Spleen (tissue), 7 donors: Measurements from ENCODE around the gene YTHDC1.

Experiments
- POLR2A ChIP-seq, 3 donors: fragments of 450-650 bp; IDR thresholded peaks; one replicate each; pipeline ENCODE4 v1.5.1; 2017; ENCODE audit warnings: antibody characterized with exemption in 3 of 3, mild to moderate bottlenecking in 1 of 3
- POLR2AphosphoS5 ChIP-seq, 3 donors: sonication (generic); formaldehyde crosslinking; IDR thresholded peaks; one replicate each; pipeline ENCODE4 v1.5.1; 2017; ENCODE audit warnings: antibody characterized with exemption in 3 of 3
- TF ChIP-seq, protein P1 (sequence below), 11 experiments: fragments of 200-600 bp in 7 of 11; fragments of 450-650 bp in 4 of 11; sonication (generic) in 4 of 11; IDR thresholded peaks in 8 of 11; conservative IDR thresholded peaks in 3 of 11; 1 replicate in 7 of 11; 2 replicates in 4 of 11; pipeline versions ENCODE4 v1.4.0 to v1.8.0; 2016 to 2021; ENCODE audit warnings: antibody characterized with exemption in 11 of 11, inconsistent platforms in 4 of 11, mild to moderate bottlenecking in 1 of 11
- donor health status: DM: no; HTN: no; CAD: no; lungs with moderate emphysema.
- donor health status: DM: no; HTN: no; CAD: no.
- donor health status: DM: no; HTN: no; CAD: no.

DNA sequence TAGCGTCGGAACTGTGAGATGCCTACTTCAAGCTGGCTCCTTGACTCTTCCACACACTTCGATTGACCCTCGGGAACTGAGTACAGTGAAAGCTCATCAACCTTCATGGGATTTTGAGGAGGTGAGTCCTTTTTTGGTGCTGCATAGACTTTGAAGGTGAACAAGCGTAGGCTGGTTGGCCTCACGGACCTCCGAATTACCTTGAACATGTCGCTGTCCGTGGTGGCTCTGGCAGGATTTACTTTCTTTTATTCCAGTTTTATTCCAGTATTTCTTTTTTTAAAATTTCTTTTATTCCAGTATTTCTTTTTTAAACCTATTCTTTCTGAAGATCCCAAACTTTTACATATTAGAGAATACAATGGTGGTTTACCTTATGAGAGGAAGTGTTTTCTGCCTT is 45.2 kb downstream of the YTHDC1 start:
- TF ChIP-seq, protein P1, sequence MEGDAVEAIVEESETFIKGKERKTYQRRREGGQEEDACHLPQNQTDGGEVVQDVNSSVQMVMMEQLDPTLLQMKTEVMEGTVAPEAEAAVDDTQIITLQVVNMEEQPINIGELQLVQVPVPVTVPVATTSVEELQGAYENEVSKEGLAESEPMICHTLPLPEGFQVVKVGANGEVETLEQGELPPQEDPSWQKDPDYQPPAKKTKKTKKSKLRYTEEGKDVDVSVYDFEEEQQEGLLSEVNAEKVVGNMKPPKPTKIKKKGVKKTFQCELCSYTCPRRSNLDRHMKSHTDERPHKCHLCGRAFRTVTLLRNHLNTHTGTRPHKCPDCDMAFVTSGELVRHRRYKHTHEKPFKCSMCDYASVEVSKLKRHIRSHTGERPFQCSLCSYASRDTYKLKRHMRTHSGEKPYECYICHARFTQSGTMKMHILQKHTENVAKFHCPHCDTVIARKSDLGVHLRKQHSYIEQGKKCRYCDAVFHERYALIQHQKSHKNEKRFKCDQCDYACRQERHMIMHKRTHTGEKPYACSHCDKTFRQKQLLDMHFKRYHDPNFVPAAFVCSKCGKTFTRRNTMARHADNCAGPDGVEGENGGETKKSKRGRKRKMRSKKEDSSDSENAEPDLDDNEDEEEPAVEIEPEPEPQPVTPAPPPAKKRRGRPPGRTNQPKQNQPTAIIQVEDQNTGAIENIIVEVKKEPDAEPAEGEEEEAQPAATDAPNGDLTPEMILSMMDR (IDR thresholded peaks at IDR 0.05 in 8 of 11, conservative IDR thresholded peaks at IDR 0.05 in 3 of 11) = no peak
- TF ChIP-seq POLR2A (IDR thresholded peaks at IDR 0.05) = no peak
- no peak for TF ChIP-seq POLR2AphosphoS5 (IDR thresholded peaks at IDR 0.05)
